IPS-11a (cell line): Measurements from ENCODE around the gene SPIRE2.
"Not testable (repeated sequence)": the region's sequence is repeated elsewhere in the genome, so short reads cannot be mapped to it uniquely, and the experiment has no call there.

ENCODE experiments used
- H3K4me3 ChIP-seq: one replicate; pipeline ENCODE4 v1.5.1; 2013; ENCODE audit warnings: low read depth, low read length, control low read depth

The SPIRE2 gene

DNA sequence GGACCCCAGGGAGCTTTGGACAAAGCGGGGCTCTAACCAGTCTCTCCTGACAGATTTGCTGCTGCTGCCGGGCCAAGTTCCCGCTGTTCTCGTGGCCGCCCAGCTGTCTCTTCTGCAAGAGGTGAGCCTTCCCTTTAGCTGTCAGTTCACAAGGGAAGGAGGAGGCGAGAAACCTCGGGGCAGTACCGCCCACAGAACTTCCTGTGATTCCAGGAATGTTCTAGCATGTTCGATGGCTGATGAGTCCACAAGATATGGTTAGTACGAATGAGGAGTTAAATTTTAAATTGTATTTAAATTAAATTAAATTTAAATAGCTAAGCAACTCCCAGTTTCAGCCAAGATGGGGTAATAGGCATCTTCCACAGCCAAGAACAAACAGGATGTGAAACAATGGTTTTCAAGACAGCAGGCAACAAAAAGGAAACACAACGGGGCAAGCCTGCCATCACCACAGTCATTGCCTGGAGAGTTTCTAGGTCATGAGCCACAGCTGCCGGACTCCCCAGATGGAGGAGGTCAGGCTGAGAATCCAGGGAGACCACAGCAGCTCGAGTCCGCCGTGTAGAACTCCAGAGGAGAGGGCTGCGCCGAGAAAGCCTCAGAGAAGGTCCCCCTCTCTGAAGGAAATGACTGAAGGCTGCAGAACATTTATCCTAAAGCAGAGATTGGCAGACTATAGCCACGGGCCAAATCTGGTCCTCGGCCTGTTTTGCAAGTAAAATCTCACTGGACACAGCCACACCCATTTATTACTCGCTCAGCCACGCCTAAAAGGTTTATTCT lies 35.7 kb downstream of the SPIRE2 start:
- no peak overlapping the region for H3K4me3 ChIP-seq

- H3K4me3 ChIP-seq, result no peak overlapping the region
These were observed 36.2 kb downstream of the SPIRE2 start for GRCh38 chr16:89864527-89864820.

GRCh38 chr16:89867918-89868317 lies 39.6 kb downstream of the SPIRE2 start:
- no peak overlapping the region for H3K4me3 ChIP-seq

- H3K4me3 ChIP-seq, result no peak overlapping the region
These were observed 41.6 kb downstream of the SPIRE2 start for GRCh38 chr16:89869911-89870310.

DNA sequence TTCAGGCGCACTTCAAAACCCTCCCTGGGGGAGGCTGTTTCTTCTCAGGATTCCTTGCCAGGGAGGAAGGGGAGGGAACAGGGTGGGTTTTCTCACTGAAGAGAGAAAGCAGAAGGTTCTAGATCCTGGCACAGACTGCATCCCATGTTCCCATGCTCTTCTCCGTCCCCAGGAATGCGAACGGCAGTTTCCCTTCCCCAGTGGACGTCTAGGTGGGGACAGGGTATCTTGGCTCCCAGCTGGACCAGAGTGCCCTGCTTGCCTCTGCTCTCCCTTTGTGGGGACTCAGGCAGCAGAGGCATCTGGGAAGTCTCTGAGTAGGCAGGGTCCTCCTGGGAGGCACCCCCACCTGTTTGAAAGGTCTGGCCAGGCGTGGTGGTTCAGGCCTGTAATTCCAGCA lies 42.2 kb downstream of the SPIRE2 start:
- H3K4me3 ChIP-seq, result no peak overlapping the region

GRCh38 chr16:89871895-89872294 lies 43.6 kb downstream of the SPIRE2 start:
- no peak overlapping the region for H3K4me3 ChIP-seq

- H3K4me3 ChIP-seq, result peak within 1 kb of the TSS; percentile 65
These were observed 45.1 kb downstream of the SPIRE2 start, which contains the start of gene TCF25 for GRCh38 chr16:89873109-89873971. Gene TCF25, plus strand, starts transcription at chr16:89873592. Its CDS starts 76 bp downstream, at chr16:89873668.

GRCh38 chr16:89873972-89874689 lies 45.9 kb downstream of the SPIRE2 start:
- peak overlapping the region; percentile 65 for H3K4me3 ChIP-seq

GRCh38 chr16:89879123-89879522 lies 50.8 kb downstream of the SPIRE2 start:
- not testable (repeated sequence) for H3K4me3 ChIP-seq

- no peak overlapping the region for H3K4me3 ChIP-seq
These were observed 52.4 kb downstream of the SPIRE2 start for GRCh38 chr16:89880477-89881367.

GRCh38 chr16:89881368-89881730 lies 53.1 kb downstream of the SPIRE2 start:
- no peak overlapping the region for H3K4me3 ChIP-seq

- H3K4me3 ChIP-seq, result no peak overlapping the region
These were observed 55.2 kb downstream of the SPIRE2 start for GRCh38 chr16:89883346-89884040.

GRCh38 chr16:89884041-89884421 lies 55.8 kb downstream of the SPIRE2 start:
- H3K4me3 ChIP-seq, result no peak overlapping the region

DNA sequence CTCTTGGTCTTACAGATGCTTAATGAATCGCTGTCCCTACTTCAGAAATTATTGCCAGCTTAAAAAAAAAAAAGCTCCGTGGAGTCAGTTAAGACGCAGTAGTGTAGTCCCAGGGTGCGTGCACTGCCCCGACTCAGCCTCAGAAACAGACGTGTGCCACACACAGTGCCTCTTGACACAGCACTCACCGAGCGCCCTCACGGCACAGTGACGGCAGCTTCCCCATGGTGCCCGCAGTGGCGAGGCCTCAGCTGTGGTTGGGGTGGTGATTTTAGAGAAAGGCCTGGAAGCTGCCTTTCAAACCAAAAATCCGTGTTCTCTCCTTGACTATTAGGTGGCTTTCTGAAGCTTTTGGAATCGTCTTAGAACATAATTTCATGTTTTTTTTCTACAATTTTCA lies 59.0 kb downstream of the SPIRE2 start:
- H3K4me3 ChIP-seq, result no peak overlapping the region

DNA sequence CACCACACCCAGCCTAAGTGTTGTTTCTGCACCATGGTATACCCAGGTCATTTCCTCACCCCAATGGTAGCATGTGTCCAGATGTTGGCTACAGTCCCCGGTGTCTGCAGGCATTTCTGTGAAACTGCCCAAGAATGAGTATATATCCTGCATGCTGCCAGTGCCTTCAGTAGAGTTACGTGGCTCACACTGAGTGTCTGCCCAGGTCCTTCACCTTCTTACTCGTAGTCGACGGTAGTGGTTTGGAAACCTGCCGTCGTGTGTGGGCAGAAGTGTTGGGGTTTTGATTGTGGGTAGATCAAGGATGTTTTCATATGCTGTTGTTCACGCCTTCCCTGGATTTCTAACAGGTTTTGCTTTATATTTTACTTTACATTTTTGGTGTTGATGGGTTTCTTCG lies 61.9 kb downstream of the SPIRE2 start:
- no peak overlapping the region for H3K4me3 ChIP-seq

DNA sequence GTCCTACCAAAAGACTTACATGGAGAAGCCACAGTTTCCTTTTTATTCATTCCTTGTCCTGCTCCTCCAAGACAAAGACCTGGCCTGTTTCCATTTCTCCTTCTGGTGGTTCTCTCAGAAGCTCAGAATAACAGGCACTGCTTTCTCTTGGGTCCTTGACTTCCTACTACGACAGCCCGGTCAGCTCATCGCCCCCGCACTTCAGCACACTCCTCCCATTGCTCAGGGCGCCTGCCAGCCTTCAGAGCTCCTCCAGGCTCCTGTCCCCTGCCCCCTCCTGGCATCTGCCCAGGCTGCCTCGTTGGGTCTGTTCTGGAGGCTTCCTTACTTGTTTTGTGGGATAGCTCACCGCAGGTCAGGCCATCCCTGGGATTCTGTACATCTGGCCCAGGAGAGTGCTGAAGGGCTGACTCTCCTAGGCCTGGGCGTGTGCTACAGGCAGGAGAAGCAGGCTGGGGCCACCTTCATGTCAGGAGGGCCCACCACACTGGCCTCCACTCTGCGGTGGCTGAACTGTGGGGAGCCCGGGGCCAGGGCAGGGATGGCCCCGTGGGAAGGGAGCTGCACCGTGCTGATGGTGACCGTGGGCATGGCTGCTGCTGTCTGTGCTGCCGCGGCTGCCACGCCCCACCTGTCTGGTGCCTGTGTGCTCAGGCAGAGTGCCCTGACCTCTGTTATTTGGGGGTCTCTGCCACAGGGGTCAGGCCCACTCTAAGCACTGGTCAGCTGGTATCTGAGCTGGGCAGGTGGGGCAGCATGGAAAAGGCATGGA lies 62.8 kb downstream of the SPIRE2 start:
- H3K4me3 ChIP-seq, result no peak overlapping the region

GRCh38 chr16:89892055-89892630 lies 63.9 kb downstream of the SPIRE2 start:
- no peak overlapping the region for H3K4me3 ChIP-seq

DNA sequence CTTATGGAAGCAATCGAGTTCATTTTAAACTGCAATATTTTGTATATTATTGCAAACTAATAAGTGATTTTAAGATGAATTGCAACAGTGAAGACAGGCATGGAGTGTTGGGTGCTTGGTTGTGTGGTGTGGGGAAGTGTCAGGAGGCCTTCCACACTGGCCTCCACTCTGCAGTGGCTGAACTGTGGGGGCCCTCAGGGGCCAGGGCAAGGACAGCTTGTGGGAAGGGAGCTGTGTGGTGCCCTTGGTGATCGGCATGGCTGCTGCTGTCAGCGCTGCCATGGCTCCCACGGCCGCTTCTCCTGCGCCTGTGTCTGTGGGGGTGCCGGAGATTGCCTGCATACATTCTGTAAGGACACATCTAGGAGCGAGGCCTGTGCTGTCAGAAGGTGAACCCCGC lies 64.4 kb downstream of the SPIRE2 start:
- H3K4me3 ChIP-seq, result no peak overlapping the region
